T-helper 1 cell treated with Interleukin-12 subunit alpha and Interleukin-12 subunit beta and Interleukin-4 antibody, amounts not matched to agents 30 ng/mL and 1 ng/mL, for 36 hours (primary cell): ENCODE measurements around the gene SAMD5. TPM values are rescaled to one million over a fixed set of nuclear protein-coding genes. Genes with fewer than 3 reads are reported as not detected.

Experiments
- intact Hi-C: fragments of 100-400 bp; cut with micrococcal nuclease; formaldehyde crosslinking; loops from one replicate; pipeline ENCODE4 v1.15.1; 2024
- total RNA-seq: library from RNA; stranded (reverse); gene quantifications from 2 replicates; pipeline ENCODE4 v1.2.3, GENCODE V29; 2022

Gene SAMD5
- total RNA-seq, 1 donor from 2014 or later: not detected

- intact Hi-C loops: no loop called here
Measured at GRCh38 chr6:147566244-147566898, 57.9 kb downstream of the SAMD5 start.

- intact Hi-C loops: no loop called here
Measured at GRCh38 chr6:147567141-147567805, 58.8 kb downstream of the SAMD5 start.

GRCh38 chr6:147569788-147570187 is 61.3 kb downstream of the SAMD5 start:
- intact Hi-C loops: no loop called here

GRCh38 chr6:147570681-147571080 is 62.2 kb downstream of the SAMD5 start:
- intact Hi-C loops: no loop called here

- intact Hi-C loops: no loop called here
Measured at GRCh38 chr6:147577488-147577887, 69.0 kb downstream of the SAMD5 start.

- intact Hi-C loops: no loop called here
Measured at GRCh38 chr6:147578159-147578558, 69.7 kb downstream of the SAMD5 start.

- intact Hi-C loops: no loop called here
Measured at GRCh38 chr6:147578883-147579282, 70.4 kb downstream of the SAMD5 start.

GRCh38 chr6:147579667-147580066 is 71.2 kb downstream of the SAMD5 start:
- intact Hi-C loops: no loop called here

- intact Hi-C loops: no loop called here
Measured at GRCh38 chr6:147582991-147583390, 74.5 kb downstream of the SAMD5 start.

- intact Hi-C loops: no loop called here
Measured at GRCh38 chr6:147585256-147585655, 76.8 kb downstream of the SAMD5 start.

- intact Hi-C loops: no loop called here
Measured at GRCh38 chr6:147586044-147586443, 77.6 kb downstream of the SAMD5 start.

- intact Hi-C loops: no loop called here
Measured at GRCh38 chr6:147587907-147588306, 79.4 kb downstream of the SAMD5 start.

- intact Hi-C loops: no loop called here
Measured at GRCh38 chr6:147588469-147588868, 80.0 kb downstream of the SAMD5 start.

- intact Hi-C loops: no loop called here
Measured at GRCh38 chr6:147589739-147590250, 81.3 kb downstream of the SAMD5 start.

GRCh38 chr6:147595961-147596360 is 87.5 kb downstream of the SAMD5 start:
- intact Hi-C loops: no loop called here

GRCh38 chr6:147603392-147604081 is 95.0 kb downstream of the SAMD5 start:
- intact Hi-C loops: no loop called here

- intact Hi-C loops: no loop called here
Measured at GRCh38 chr6:147604373-147604772, 95.9 kb downstream of the SAMD5 start.

- intact Hi-C loops: no loop called here
Measured at GRCh38 chr6:147611992-147612391, 103.5 kb downstream of the SAMD5 start.

- intact Hi-C loops: no loop called here
Measured at GRCh38 chr6:147614501-147614900, 106.0 kb downstream of the SAMD5 start.

- intact Hi-C loops: no loop called here
Measured at GRCh38 chr6:147615659-147616456, 107.4 kb downstream of the SAMD5 start.

GRCh38 chr6:147617366-147617765 is 108.9 kb downstream of the SAMD5 start:
- intact Hi-C loops: no loop called here
